GM19025 (cell line): Measurements from ENCODE around the gene TGFBR2.

ENCODE experiments used
- ATAC-seq: cut with Tn5 transposase; IDR thresholded peaks from one replicate; pipeline ENCODE4 v1.9.1; 2021; ENCODE audit warnings: mild to moderate bottlenecking, low read depth, moderate library complexity; ENCODE audit not compliant: unreplicated experiment

TGFBR2 gene

DNA sequence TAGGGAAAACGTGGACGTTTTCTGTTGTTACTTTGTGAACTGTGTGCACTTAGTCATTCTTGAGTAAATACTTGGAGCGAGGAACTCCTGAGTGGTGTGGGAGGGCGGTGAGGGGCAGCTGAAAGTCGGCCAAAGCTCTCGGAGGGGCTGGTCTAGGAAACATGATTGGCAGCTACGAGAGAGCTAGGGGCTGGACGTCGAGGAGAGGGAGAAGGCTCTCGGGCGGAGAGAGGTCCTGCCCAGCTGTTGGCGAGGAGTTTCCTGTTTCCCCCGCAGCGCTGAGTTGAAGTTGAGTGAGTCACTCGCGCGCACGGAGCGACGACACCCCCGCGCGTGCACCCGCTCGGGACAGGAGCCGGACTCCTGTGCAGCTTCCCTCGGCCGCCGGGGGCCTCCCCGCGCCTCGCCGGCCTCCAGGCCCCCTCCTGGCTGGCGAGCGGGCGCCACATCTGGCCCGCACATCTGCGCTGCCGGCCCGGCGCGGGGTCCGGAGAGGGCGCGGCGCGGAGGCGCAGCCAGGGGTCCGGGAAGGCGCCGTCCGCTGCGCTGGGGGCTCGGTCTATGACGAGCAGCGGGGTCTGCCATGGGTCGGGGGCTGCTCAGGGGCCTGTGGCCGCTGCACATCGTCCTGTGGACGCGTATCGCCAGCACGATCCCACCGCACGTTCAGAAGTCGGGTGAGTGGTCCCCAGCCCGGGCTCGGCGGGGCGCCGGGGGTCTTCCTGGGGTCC is at the start of gene TGFBR2:
TGFBR2 (plus strand) TSS at position 301 of the 731 bp plus-strand sequence; CDS start at position 584, 283 bp downstream.
- ATAC-seq: peak; percentile 70

- no peak for ATAC-seq
These were observed 48.6 kb upstream of the TGFBR2 start for GRCh38 chr3:30557746-30558303.

DNA sequence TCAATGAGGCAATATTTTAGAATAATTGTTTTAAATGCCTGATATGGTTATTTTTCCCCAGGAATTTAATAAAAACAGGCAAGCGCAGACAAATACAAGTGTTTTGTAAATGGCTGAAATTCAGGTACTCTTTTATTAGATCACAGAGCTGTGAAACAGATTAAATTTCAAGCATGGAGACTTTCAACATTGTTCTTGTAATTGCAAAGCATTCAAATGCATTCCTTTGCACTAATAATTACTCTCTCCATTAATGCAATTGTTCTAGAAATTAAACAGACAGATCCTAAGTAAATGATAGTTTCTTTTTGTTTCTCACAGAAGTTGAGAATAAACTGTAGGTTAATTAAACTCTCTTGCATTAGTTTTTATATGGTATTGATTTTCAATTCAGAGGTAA is 42.4 kb upstream of the TGFBR2 start:
- no peak for ATAC-seq

GRCh38 chr3:30567139-30567753 is 39.2 kb upstream of the TGFBR2 start:
- no peak for ATAC-seq

GRCh38 chr3:30576946-30577345 is 29.5 kb upstream of the TGFBR2 start:
- ATAC-seq: no peak

DNA sequence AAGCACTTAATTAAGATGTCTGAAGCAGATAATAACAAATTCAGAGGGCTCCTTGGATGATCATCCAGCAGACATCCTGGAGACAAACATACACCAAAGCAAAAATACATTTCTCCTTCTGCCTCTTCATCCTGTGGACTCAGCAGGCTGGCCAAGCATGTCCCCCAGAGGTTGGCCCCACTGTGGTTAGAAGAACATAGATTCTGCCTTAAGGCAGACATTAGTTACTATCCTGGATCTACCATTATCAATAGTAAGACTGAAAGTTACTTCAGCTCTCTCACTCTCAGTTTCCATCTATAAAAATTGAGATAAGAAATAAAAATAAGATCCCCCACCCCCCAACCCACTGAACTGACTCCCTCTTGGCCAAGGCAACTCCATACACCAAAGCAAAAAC is 28.6 kb upstream of the TGFBR2 start:
- no peak for ATAC-seq

DNA sequence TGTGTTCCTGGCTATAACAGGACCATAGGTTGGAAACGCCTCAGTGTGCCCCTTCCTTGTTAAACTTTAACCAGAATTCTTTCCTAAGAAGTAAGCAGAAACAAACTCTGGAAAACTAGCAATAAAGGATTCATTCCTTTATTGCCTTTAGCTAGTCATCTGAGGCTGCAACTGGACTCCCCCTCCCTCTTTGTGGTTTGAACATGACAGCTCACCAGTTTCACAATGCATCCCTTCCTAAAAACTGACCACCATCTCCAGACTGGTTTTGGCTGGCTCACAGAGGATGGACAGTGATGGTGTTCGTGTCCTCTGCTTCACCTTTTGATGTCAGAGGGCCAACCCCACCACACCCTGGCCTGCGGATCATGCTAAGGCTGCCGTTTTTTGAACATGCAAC is 27.9 kb upstream of the TGFBR2 start:
- no peak for ATAC-seq

DNA sequence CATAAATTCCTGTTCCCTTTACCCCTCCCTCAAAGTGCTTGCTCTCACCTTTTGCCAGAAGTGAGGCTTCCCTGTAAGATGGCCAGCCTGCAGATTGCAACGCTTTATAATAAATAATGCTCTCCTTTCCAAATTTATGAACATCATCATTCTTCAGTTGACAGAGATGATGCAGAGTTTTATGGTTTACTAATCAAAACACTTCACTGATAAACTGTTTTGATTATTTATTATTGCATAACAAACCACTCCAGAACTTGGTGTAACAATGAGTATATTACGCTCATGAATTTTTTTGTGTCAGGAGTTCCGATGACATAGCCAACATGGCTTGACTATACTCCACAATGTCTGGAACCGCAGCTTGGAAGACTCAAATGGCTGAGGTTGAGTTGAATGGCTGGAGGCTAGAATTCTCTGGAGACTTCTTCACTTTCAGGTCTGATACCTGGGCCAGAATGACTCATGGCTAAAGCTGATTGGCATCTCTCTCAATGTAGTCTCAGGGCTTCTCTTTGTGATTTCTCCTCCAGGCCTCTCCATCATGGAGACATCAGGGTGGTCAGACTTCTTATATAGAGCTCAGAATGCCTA is 27.3 kb upstream of the TGFBR2 start:
- ATAC-seq: no peak

GRCh38 chr3:30581067-30581585 is 25.3 kb upstream of the TGFBR2 start:
- ATAC-seq: no peak

DNA sequence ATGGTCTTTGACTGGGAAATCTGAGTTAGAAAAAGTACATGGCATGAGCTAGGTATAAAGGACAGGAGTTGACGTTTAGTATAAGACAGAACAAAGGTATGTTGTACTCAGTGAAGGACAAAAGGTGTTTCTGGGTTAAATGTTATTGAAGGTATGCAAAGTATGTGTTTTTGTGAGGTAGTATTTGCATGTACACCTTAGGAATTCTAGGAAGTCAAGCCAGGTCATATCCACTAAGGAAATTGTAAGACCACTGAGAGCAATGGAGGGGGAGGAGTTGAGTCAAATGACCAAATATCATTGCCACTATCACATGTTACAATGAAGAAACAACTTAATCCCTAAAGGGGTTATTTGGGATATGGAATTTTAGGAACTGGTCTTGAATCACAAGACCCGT is 24.4 kb upstream of the TGFBR2 start:
- no peak for ATAC-seq

DNA sequence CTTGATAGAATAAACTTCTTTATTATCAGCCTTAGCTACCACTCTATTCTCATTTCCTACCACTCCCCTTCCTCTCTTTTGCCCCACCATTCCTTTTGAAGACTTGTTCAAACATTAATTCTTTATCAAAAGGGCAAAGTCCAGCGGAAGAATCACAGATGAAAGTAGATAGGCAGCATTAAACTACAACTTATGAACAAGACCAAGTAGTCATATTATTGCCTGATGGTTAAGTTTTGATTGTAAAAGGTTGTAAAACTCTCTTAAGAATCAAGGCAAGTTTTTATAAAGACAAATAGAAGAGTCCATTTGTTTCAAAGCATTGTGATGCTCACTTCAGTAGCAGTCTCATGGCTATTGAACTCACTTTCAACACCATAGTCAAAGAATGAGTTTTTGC is 22.4 kb upstream of the TGFBR2 start:
- no peak for ATAC-seq

DNA sequence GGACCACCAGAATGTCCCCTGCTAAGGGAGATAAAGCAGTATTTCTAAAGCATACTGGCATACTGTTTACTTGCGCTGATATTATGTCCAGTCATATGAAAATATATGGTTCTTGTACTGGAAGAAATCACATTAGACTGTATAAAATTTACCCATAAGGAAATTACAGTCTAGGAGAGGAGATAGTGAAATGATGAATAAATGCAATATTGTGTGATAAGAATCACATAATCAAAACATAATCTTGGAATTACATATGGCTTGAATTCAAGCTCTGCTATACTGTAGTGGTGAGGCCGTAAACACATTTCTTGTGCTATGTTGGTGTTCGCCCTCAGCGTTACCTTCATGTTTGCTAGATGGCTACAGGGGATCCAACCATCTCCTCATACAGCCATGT is 20.7 kb upstream of the TGFBR2 start:
- ATAC-seq: no peak

GRCh38 chr3:30586096-30586805 is 20.1 kb upstream of the TGFBR2 start:
- ATAC-seq: no peak

- ATAC-seq: no peak
These were observed 19.5 kb upstream of the TGFBR2 start for GRCh38 chr3:30586806-30587486.

DNA sequence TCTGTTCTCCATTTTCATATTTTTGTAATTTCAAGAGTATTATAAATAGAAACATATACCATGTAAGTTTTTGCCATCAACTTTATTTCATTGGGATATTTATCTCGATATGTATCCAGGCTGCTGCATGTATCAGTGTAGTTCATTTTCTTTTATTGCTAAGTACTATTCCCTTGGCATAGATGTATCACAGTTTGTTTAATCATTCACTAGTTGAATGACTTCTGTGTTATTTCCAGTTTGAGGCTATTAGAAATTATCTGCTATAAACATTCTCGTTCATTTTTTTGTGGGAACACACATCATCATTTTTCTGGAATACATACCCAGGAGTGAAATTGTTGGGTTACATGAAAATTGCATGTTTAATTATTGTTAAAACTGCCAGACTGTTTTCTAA is 18.5 kb upstream of the TGFBR2 start:
- ATAC-seq: no peak

GRCh38 chr3:30596152-30596551 is 10.2 kb upstream of the TGFBR2 start:
- no peak for ATAC-seq

DNA sequence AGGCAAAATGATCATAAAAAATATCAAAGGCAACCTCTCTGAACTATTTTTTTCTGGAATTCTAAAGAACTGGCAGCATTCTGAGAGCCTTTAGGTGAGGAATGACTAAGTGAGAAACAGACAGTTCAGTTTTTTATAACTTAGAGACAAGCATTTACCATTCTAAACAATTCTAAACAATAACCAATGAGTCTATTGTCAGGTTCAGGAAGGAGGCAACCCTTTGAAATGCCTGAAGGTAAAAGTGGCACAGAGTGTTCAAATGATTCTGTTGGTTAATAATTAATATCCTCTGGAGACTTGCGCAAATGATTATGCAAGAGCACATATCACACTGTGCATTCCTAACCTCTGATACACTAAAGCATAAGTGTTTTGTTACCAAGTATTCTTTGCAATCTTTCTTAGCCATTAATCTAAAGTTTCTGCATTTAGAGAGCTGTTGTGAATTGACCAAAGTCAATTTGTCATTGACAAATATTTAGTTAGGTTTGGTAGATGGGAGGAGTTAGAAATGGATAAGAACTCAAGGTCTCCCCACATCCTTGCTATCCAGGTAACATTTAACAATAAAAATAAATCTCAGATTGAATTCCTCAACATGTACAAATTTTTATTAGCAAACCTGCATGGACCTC is 9.2 kb upstream of the TGFBR2 start:
- ATAC-seq: no peak

- ATAC-seq: no peak
These were observed 8.6 kb upstream of the TGFBR2 start for GRCh38 chr3:30597769-30598134.

DNA sequence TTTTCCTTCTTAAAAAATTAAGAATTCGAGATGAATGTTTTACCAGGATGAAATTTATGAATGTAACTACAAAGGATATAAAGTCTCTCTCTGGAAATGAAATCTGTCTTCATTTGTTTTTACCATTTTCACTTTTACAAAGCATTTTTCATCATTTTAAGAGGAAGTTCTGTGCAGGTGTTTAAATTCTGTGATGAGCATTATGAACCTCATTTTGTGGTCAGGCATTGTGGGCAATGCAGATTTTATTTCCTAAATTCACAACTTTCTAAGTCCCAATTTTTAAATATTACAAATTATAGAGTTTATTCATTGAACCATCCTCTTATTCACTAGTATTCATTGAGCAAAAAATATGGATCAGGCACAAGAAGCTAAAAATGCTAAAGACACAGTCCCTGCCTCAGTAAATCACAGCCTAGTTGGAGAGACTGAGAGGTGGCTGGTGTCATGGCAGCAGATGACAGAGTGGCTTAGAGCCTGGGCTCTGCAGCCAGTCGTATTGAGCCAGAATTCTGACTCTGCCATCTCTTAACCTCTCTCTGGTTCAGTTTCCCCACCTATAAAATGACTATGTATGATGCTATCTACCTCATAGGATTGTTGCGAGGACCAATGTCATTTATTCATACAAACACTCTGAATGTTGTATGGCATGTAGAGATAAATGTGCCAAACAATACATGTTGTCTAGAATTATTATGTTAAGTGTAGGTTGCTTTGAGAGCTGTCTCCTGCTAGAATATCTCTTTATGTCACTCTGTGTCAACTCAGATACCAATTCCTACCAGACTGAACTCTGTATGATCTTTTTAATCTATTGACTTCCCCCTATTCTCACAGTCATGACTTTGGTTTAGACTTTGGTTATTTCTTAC is 7.5 kb upstream of the TGFBR2 start:
- no peak for ATAC-seq
